ENCODE results near the gene GPR152. TPM values are rescaled to one million over a fixed set of nuclear protein-coding genes. Genes with fewer than 3 reads are reported as not detected.

Gene GPR152
- total RNA-seq, 1 donor from 2014 or later, result not detected

DNA sequence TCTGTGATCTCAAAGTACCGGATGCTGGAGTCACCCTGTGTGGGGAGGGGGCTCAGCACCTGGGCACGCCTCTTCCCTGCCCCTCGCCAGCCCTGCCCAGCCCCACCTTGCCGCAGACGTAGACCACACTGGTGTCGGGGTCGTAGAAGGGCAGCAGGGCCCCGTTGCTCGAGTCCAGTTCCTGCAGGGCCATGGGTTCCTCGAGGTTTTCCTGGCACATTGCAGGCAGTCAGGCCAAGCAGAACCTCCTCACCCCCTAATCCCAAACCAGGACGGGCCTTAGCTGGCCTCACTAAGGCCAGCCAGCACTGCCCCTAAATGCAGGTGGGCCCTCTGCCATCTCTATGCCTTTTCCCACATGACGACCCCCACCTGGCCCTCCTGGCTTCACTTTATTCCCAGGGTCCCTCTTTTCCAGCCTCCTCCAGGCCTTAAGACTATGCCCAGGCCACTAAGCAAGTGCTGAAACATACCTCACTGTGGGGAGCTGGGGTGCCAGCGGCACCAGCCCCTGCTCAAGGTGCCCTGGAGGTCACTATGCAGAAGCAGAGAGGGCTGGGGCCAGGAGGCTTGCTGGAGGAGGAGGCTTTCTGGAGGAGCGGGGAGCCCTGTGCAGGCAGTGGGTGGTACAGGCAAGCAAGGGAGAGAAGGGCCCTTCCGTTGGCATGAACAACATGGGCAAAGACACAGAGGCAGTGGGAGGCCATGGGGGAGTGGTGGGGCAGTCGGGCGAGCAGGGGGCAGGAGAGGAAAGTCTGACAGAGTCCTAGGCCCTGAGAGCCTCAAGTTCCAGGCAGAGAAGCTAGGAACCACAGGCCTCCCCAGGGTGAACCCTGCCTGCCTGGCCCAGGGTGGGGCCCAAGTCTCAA is 12.1 kb downstream of the GPR152 start:
- DNase-seq (ENCODE audit: low read depth in 2 of 2), result no peak

DNA sequence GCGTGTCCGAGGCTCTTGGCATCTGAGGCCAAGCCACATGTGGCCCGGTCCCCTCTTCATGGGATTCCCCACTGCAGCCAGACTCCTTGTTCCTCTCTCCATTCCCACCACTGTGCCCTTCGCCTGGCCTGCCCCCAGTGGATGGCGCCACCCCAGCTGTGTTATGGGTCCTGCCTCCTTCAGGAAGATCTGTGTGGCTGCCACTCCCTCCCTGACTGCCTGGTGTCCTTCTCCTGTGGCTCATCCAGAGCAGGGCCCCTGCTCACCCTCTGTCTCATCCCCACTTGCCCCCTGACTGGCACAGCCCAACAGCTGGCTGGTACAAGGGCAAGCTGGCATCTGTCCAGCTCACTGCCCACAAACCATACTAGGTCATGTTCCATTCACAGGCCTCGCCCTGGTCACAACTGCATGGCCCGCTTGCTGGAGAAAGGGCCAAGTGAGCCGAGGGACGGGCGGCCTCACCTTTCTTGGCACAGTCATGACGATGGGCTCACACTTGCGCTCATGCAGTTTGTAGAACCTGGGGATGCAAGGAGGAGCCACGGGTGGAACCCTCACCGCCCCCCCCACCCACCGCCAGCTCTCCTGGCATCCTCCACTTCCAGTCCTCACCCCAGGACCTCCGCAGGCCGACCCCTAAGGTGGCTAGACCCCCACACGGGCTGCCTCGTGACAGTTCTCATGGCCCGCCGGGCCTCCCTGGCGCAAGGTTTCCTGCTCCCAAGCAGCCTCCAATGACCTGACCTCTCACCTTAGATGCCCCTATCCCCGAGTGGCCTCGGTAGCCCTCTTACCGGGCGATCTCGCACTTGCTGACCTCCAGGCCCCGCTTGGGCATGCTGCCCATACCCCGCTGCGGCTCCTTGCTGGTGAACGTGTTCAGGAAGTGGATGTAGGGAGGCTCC is 13.0 kb downstream of the GPR152 start:
- peak in 1 of 2 donors; percentile 31 for DNase-seq (ENCODE audit: low read depth in 2 of 2)

DNA sequence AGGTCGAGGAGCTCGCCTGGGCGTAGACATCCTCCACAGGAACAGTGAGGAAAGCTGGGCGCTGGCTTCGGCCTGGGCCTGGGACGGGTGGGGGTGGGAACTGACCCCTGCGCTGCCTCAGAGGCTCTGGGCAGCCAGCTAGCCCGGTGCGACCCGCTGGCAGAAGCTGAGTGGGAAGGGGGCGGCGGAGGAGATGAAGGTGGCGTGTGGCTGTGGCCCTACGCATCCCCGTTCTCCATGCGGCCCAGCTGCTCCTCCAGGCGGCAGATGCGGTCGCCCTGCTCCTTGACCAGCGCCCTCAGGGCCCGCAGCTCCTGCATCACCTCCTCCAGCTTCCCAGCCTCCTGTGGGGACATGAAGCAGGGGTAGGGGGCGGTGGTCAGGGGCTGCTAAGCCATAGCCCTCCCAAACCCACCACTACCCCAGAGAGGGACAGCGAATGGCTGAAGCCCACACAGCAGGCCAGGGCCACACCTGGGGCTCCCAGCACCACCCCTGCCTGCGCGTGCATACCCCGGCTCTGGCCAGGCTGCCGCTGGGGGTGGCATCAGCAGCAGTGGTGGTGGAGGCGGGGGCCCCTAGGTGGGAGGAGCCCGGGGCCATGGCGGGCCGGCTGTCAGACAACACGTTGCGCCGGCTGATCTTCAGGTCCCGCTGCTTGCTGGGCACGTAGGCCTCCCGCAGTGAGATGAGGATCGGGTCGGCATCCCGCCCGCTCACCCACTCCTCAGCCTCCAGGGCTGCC is 14.2 kb downstream of the GPR152 start:
- DNase-seq (ENCODE audit: low read depth in 2 of 2), result no peak

DNA sequence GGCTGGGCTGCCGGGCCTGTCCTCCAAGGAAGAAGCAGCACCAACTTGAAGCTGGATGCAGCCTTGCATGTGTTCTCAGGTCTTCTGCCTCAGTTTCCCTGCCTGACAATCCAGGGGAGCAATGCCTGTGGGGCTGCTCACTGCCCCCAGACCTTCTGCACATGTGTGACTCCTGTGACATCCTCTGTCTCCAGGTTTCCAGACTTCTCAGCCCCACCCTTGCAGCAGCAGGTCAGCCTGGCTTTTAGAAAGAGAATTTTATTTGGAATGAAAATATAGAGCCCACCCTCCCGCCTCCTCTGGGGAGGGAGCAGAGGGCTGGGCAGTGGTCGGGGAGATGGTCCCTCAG is 14.7 kb downstream of the GPR152 start:
- DNase-seq (ENCODE audit: low read depth in 2 of 2), result no peak

DNA sequence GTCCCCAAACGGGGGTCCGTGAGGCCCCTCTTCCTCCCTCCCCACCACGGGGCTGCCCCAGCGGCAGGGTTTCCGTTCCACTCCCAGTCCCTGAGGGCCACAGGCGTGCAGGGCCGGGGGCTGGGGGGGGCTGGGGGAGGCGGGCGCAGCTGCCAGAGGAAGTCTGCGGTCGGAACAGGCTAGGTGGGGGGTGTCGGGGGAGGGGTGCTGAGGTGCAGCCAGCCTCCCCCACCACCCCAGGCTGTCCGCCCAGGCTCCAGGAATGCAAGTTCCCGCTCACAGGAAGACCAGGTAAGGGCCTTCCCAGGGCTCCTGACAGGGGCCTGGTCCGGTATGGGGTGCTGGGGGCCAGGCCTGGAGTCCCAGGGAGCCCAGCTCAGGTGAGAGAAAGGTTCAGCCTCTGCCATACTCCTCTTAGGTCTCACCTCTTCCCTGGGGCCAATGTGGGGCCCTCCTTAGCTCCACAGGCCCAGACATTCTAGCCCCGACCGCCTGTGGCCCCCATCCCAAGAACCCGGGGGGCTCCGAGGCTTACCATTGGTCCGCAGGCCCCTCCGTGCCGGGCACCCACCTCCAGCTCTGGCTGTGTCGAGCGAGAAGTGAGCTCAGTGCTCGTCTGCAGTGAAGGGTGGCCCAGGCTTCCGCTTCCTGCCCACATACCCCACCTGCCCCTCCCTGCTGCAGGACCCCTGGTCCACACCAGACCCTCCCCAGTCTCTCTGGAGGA is 15.3 kb downstream of the GPR152 start, which contains the start of gene PTPRCAP:
TSS of gene PTPRCAP (minus strand) at position 601 of the 727 bp plus-strand sequence. CDS start at position 538, 63 bp downstream.
- no peak for DNase-seq (ENCODE audit: low read depth in 2 of 2)

DNA sequence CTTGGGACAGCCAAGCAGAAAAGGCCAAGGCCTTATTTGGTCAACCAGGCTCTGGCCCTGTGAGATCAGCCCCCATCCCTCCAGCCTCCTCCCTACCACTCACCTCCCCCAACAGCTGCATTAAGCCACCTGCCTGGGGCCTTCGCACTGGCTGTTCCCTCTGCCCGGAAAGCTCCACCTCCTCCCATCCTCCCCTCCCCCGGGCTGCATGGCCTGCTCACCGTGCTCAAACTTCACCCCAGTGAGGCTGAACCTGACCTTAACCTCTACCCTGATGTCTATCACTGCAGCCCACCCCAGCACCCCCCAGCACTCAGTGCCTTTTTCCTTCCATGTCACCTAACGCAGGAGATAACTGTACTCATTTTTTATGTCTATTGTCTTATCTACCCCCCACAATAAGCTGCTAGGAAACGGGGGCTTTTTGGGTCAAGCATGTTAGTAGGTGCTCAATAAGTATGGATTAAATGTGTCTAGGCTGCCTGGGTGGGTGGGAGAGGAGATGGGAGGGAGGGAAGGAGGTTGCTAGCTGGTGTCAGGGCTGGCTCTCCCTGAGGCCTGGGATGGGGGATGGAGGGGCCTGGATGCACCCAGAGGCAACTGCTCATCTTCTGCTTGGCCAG is 16.0 kb downstream of the GPR152 start:
- no peak for DNase-seq (ENCODE audit: low read depth in 2 of 2)

DNA sequence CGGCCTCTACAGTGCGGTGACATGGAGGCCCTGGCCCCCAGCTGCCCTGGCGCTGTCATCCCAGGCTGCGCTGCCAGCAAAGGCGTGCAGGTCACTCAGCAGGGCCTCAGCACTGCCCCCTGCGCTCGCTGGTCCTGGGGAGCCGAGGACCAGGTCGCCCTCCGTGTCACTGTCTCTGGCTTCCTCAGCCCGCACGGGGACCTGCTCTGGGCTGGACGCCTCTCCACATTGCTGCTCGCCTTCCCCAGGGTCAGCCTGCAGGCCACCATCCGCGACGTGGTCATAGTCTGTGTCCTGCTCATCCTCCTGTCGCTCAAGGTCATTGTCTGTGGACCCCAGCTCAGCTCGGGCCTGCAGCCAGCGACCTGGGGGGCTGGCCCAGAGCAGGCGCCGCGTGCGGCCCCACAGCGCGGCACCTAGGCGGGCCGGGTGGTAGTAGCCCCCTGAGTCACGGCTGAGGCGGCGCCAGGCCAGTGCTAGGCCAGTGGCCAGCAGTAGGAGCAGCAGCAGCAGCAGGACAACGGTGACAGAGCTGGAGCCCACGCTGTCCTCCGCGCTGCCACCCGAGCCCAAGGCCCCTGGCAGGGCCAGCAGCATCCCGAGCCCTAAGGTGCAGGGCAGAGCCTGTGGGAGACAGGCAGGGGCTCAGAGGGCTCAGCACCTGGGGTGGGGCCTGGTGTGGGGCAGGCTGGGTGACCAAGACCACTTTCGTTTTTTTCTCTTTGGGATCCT is 16.6 kb downstream of the GPR152 start:
- DNase-seq (ENCODE audit: low read depth in 2 of 2), result no peak

DNA sequence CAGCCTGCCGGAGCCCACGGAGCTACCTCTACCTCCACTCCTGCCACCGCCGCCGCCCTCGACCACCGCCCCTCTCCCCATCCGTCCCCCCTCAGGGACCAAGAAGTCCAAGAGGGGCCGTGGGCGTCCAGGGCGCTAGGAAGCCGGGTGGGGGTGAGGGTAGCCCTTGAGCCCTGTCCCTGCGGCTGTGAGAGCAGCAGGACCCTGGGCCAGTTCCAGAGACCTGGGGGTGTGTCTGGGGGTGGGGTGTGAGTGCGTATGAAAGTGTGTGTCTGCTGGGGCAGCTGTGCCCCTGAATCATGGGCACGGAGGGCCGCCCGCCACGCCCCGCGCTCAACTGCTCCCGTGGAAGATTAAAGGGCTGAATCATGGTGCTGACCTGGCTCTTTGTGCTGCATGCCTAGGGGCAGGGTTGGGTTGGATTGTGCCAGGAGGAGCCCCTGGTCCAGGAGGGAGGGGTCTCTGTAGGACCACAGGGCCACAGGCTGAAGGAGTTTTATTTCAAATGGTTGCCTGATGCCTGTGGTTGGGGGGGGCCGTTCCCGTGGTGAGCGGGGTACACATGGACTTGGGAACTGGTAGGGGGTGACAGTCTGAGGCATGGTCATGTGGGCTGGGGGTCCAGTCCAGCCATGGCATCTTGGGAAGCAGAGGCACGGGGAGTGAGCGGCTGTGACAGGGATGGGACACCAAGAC is 17.4 kb downstream of the GPR152 start:
- DNase-seq (ENCODE audit: low read depth in 2 of 2), result no peak

DNA sequence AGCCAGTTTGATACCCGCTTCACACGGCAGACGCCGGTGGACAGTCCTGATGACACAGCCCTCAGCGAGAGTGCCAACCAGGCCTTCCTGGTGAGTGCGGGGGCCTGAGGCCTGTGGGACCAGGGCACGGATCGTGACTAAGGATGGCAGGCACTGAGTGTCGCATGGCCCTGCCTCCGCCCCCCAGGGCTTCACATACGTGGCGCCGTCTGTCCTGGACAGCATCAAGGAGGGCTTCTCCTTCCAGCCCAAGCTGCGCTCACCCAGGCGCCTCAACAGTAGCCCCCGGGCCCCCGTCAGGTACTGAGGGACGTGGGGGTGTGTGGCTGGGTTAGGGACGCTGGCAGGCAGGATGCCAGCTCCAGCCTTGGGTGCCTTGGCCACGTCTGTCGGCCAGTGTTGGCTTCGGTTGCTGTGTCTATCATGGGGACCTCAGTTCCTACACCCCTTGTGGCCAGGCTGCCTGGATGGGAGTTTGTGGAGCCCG is 18.1 kb downstream of the GPR152 start:
- no peak for DNase-seq (ENCODE audit: low read depth in 2 of 2)

DNA sequence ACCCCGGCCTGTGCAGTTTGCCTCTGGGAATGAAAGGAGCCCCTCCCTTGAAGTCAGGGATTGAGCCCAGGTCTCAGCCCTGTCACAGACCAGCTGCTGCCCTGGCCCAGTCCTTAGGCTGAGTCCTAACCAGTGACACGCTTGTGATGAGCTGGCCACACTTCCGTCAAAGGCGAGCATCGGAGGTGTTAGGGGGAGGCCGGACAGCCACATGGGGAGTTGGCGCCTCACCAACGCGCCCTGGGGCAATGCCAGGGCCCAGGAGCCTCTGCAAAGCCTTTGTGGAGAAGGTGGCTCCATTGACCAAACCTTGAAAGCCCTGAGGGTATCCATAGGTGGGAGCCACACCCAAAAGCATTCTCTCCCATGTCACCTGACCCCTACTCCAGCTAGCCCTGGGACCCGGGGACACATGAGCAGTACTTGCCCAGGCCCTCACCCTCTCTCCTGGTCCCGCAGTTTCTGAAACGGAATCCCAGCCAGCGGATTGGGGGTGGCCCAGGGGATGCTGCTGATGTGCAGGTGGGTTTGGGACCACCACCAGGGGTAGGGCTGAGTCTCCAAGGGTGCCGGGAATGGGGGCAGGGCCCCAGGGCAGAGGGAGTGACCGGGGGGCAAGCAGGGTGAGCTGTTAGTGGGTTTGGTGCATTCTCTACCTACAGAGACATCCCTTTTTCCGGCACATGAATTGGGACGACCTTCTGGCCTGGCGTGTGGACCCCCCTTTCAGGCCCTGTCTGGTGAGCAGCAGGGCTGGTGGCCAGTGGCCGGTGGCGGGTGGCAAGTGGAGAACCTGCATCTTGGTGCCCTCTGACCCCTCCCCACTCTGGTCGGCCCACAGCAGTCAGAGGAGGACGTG is 18.8 kb downstream of the GPR152 start:
- no peak for DNase-seq (ENCODE audit: low read depth in 2 of 2)

DNA sequence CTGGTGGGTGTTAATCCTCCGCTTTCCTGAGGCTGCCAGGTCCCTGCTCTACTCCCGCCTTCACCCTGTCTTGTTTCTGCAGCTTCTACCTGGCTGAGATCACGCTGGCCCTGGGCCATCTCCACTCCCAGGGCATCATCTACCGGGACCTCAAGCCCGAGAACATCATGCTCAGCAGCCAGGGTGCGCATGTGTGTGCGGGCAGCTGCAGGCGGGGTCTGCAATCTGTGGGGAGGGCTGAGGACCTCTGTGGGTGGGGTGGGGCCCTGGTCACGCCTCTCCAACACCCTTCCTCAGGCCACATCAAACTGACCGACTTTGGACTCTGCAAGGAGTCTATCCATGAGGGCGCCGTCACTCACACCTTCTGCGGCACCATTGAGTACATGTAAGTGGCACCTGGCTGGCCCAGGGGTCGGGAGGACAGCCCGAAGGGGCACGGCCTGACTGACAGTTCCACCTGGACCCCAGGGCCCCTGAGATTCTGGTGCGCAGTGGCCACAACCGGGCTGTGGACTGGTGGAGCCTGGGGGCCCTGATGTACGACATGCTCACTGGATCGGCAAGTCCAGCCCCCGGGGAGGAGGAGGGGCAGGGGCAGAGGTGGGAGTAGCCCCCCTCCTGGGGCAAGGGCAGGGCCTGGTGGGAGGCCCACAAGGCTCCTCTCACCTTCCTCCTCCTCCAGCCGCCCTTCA is 19.7 kb downstream of the GPR152 start:
- DNase-seq (ENCODE audit: low read depth in 2 of 2), result no peak

DNA sequence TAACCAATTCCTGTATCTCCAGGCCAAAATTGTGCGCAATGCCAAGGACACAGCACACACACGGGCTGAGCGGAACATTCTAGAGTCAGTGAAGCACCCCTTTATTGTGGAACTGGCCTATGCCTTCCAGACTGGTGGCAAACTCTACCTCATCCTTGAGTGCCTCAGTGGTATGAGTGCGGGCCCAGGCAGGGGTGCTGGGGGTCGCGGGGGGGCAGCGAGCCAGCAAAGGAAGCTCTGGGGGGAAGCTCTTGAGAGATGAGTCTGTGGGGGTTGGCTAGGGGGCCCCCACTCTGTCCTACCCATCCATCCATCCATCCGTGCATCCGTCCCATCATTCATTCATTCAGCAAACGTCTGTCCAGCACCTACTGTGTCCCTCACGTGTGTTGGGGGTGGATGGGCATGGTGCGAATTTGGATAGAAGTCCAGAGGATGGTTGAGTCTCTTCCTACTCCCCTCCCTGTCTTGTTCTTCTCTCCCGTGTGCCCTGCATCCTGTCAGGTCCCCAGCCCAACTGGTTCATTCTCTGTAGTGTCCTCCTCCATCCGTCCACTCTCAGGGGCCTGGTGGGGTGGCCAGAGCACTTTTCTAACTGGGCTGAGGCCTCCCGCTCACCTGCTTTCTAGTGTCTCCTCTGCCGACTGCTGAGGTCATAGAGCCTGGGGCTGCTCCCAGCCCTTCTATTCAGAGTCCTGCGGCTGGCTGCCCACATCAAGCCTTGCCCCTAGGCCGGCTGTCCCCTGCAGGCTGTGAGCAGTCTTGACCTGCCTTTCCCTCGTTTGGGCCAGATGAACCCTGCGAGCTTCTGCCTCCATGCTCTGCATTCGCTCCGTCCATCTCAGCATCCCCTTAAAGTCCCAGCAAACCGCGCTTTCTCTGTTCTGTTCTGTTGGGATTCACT is 20.9 kb downstream of the GPR152 start:
- no peak for DNase-seq (ENCODE audit: low read depth in 2 of 2)

DNA sequence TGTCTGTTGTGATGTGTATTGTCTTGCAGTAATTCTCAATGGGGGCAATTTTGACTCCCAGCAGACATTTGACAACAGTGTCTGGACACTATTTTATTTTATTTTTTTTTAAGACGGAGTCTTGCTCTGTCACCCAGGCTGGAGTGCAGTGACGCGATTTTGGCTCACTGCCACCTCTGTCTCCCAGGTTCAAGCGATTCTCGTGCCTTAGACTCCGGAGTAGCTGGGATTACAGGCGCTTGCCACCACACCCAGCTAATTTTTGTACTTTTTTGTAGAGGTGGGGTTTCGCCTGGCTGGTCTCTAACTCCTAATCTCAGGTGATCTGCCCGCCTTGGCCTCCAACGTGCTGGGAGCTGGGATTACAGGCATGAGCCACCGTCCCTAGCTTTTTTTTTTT is 22.8 kb downstream of the GPR152 start:
- DNase-seq (ENCODE audit: low read depth in 2 of 2), result no peak

DNA sequence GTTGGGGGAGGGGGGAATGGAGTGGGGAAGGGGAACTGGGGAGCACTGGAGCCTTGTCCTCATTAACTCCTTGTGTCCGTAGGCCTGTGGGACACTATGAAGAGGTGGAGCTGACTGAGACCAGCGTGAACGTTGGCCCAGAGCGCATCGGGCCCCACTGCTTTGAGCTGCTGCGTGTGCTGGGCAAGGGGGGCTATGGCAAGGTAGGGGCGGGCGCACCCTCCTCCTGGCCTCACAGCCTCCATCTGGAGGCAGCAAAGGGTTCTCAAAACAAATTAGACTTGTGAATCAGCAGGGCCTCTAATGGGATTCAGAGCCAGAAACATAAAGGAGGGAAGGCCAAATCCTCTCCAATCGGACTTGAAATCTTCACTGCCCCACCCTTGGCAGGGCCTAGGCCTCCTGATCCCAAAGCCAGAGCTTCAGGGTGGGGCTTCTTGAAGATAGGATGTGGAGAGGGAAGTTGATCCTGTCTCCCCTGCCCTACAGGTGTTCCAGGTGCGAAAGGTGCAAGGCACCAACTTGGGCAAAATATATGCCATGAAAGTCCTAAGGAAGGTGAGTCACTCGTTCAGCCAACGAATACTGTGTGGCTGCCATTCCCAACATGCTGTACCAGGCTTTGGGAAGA is 23.4 kb downstream of the GPR152 start:
- DNase-seq (ENCODE audit: low read depth in 2 of 2), result no peak

DNA sequence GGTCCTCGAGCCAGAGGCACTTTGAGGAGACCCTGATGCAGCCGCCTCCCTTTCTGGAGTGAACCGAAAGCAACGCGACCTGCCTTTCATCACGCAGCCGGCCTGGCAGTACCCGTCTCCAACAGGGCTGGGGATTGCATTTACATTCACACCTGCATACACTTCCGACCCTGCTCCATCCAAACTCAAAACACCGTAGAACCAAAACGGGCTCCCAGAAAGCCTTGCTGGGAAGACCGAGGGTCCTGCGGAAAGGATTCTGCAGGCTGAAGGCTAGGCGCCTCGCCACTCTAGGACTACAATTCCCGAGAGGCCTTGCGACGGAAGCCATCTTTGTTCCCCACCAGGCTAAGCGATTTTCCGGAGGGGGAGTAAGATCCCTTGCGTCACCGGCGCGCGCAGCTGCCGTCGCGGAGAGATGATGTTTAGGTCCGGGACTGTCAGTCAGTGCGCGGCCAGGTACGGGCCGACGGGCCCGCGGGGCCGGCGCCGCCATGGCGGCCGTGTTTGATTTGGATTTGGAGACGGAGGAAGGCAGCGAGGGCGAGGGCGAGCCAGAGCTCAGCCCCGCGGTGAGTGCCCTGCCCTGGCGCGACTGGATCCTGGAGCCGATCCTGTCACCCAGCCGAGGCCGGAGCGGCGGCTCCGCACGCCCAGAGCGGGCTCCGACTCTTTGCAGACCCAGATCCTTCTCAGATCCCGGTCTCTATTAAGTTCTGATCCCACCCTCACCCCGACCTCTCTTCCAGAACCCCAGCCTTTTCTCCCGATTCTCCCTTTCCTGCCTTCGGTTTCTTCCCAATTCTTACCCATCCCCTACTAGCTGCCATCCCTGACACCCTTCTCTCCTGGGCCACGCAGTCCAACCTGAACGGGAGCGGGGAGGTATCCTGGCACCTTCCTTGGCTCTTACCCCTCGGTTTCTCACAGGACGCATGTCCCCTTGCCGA is 24.2 kb downstream of the GPR152 start, which contains the start of gene RPS6KB2:
TSS of gene RPS6KB2 (plus strand) at position 443 of the 950 bp plus-strand sequence. CDS start at position 495, 52 bp downstream.
- peak; percentile 95 to 97 for DNase-seq (ENCODE audit: low read depth in 2 of 2)

All from dermis microvascular lymphatic vessel endothelial cell (primary cell).